HepG2 (cell line): ENCODE data around the gene ZMIZ1. TPM values are rescaled to one million over a fixed set of nuclear protein-coding genes. Genes with fewer than 3 reads are reported as not detected.

Experiments
- ATAC-seq: fragments of 200-7000 bp; cut with Tn5 transposase; 3 replicates; pipeline ENCODE4 v1.9.1; 2020; ENCODE audit warnings: mild to moderate bottlenecking, moderate library complexity
- BruUV-seq: library from RNA; stranded (reverse); fragments of 400-500 nt; replicated peaks from 2 replicates; lab custom pipeline; 2021; lab: Mats Ljungman, UMichigan
- CTCF ChIA-PET: fragments of 300-600 bp; formaldehyde crosslinking; extraction: SDS; loops from one replicate; lab custom pipeline; 2021; ENCODE audit warnings: low total read pairs, inconsistent platforms, low intra/inter-chr PET ratio; lab: Yijun Ruan, JAX
- POLR2A ChIA-PET: fragments of 350-600 bp; sonication (Branson Sonifier 250); formaldehyde crosslinking; loops from one replicate; lab custom pipeline; 2020; ENCODE audit warnings: antibody characterized with exemption, inconsistent platforms; lab: Yijun Ruan, JAX
- DNase-seq: peaks from one replicate; pipeline ENCODE4 v3.0.0-alpha.2; 2015; ENCODE audit warnings: low spot score
- FAIRE-seq: peaks from 3 replicates; lab custom pipeline; 2011; peaks lifted over from hg19 to GRCh38; lab: Jason Lieb, UNC
- H2AFZ ChIP-seq: one replicate; pipeline ENCODE4 v1.6.1; 2011; ENCODE audit warnings: low read length, inconsistent platforms
- H3K27ac ChIP-seq: fragments of 300-600 bp; 3 replicates; pipeline ENCODE4 v1.8.0; 2011; ENCODE audit warnings: mixed run types, mild to moderate bottlenecking, mixed read lengths, low read length, inconsistent platforms; ENCODE audit not compliant: insufficient read depth; ENCODE audit errors: extremely low read length
- H3K27me3 ChIP-seq, 2 experiments: fragments of 200-600 bp in 1 of 2; 2 replicates in 1 of 2; 3 replicates in 1 of 2; pipeline versions ENCODE4 v1.6.0 to v1.8.0; 2011; ENCODE audit warnings: low read length in 2 of 2, mild to moderate bottlenecking in 2 of 2, moderate library complexity in 2 of 2, inconsistent platforms in 1 of 2; ENCODE audit not compliant: insufficient read depth in 2 of 2, control insufficient read depth in 1 of 2
- H3K36me3 ChIP-seq, 2 experiments: fragments of 200-600 bp in 1 of 2; replicated peaks in 1 of 2; 2 replicates in 1 of 2; 3 replicates in 1 of 2; pipeline versions ENCODE4 v1.5.1 to v1.8.0; 2011; ENCODE audit warnings: low read length in 2 of 2, inconsistent platforms in 1 of 2; ENCODE audit not compliant: insufficient read depth in 2 of 2, control insufficient read depth in 1 of 2
- H3K4me1 ChIP-seq: 2 replicates; pipeline ENCODE4 v1.5.1; 2012; ENCODE audit warnings: low read length, inconsistent platforms; ENCODE audit not compliant: insufficient read depth
- H3K4me2 ChIP-seq: 2 replicates; pipeline ENCODE4 v1.6.0; 2011; ENCODE audit warnings: low read depth, low read length, inconsistent platforms
- H3K4me3 ChIP-seq, 3 experiments: fragments of 200-600 bp in 1 of 3; sonication (generic), shearing (Covaris generic) in 1 of 3; replicated peaks in 1 of 3; 2 replicates each; pipeline ENCODE4 v1.5.1; 2011 to 2016; ENCODE audit warnings: low read length in 3 of 3, inconsistent platforms in 2 of 3, low read depth in 2 of 3, mild to moderate bottlenecking in 2 of 3, control low read depth in 1 of 3, mixed read lengths in 1 of 3; ENCODE audit not compliant: insufficient read depth in 1 of 3
- H3K79me2 ChIP-seq: one replicate; pipeline ENCODE4 v1.6.1; 2011; ENCODE audit warnings: low read length, inconsistent platforms; ENCODE audit not compliant: insufficient read depth
- H3K9ac ChIP-seq: 2 replicates; pipeline ENCODE4 v1.6.0; 2011; ENCODE audit warnings: mild to moderate bottlenecking, low read depth, low read length, inconsistent platforms; ENCODE audit not compliant: insufficient read depth
- H3K9me3 ChIP-seq: 2 replicates; pipeline ENCODE4 v1.5.1; 2012; ENCODE audit warnings: mild to moderate bottlenecking, low read length
- H4K20me1 ChIP-seq: 2 replicates; pipeline ENCODE4 v1.6.0; 2011; ENCODE audit warnings: inconsistent platforms, mild to moderate bottlenecking, low read length, moderate library complexity; ENCODE audit not compliant: insufficient read depth
- AGO2 ChIP-seq: fragments of 200-400 bp; formaldehyde crosslinking; optimal IDR thresholded peaks from 2 replicates; pipeline ENCODE3; 2017; ENCODE audit warnings: mild to moderate bottlenecking, low read depth, low read length, moderate library complexity
- EZH2 ChIP-seq: conservative IDR thresholded peaks from 2 replicates; pipeline ENCODE4 v1.6.1; 2012; ENCODE audit warnings: mild to moderate bottlenecking, low read depth, low read length, moderate library complexity
- RBM22 ChIP-seq: fragments of 200-400 bp; formaldehyde crosslinking; optimal IDR thresholded peaks from 2 replicates; pipeline ENCODE3; 2017; ENCODE audit warnings: mild to moderate bottlenecking, low read length, moderate library complexity
- RNF2 ChIP-seq: fragments of 450-650 bp; conservative IDR thresholded peaks from 2 replicates; pipeline ENCODE4 v1.6.1; 2016; ENCODE audit warnings: low read depth
- WGBS: methylation state at CpG from one replicate; pipeline ENCODE4 v1.1.6; 2017; ENCODE audit warnings: low lambda C conversion rate; 5-methylcytosine and 5-hydroxymethylcytosine counted together
- in situ Hi-C: cut with HindIII; loops from 2 replicates; pipeline ENCODE4 v1.10.0; 2017; ENCODE audit warnings: low pct_unique_long_range_greater_than_20kb; ENCODE audit not compliant: extremely low pct_ligation_motif_present
- intact Hi-C: fragments of 100-400 bp; cut with micrococcal nuclease; formaldehyde crosslinking; loops from one replicate; pipeline ENCODE4 v1.10.0; 2022; ENCODE audit not compliant: unreplicated experiment
- polyA plus RNA-seq, 8 experiments: library from polyadenylated mRNA; depleted of rRNA in 3 of 8; stranded (reverse) in 7 of 8; unstranded in 1 of 8; fragments of >200 nt; fragmentation: Illumina TruSeq in 4 of 8; extraction: Trizol in 4 of 8; gene quantifications; 2 replicates each; pipeline versions ENCODE4 v1.2.1 to v1.2.3, GENCODE V29; 2011 to 2016; ENCODE audit warnings: low read depth in 4 of 8, missing spikeins in 1 of 8, mixed read lengths in 1 of 8; ENCODE audit not compliant: insufficient read depth in 1 of 8
- total RNA-seq, 5 experiments: library from RNA; depleted of rRNA; stranded (reverse); fragments of >200 nt; fragmentation: Illumina TruSeq; extraction: Trizol; gene quantifications; 2 replicates each; pipeline ENCODE4 v1.2.3, GENCODE V29; 2016; ENCODE audit warnings: low read depth in 1 of 5

Gene ZMIZ1
- total and polyA plus RNA-seq, 2 of the 13 experiments (the other 11 are each of a cell fraction or from before 2014, with no cell fraction given): 5.3 to 10.2 TPM

DNA sequence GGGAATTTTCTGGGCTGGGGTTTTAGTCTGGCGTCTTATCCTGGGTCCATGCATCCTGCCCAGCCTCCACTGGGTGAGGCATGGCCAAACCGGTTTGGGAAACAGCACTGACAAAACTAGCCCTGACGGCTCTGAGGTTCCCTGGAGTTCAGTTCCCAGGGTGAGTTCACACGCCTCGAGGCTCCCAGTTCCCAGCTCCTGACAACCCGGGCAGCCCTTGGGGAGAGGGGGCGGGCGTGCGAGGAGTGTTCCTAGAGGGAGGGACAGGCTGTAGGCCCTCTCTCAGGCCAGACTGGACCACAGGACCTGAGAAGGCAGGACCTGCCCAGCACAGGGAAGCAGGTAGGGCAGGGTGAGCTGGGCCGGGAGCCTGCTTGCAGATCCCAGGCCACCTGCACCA is 196.2 kb downstream of the ZMIZ1 start:
- no peak overlapping the region for H3K4me3 ChIP-seq
- no peak overlapping the region for H3K9ac ChIP-seq
- H2AFZ ChIP-seq: no peak overlapping the region
- in situ Hi-C loops: no loop called here
- no peaks in the 10 kb centered on the region for H3K27me3 ChIP-seq
- ChIA-PET POLR2A (no interaction called here), CTCF (no interaction called here)
- BruUV-seq: no TSS peak
- TF ChIP-seq RNF2 (no peak), RBM22 (peak; percentile 36)
- FAIRE-seq (no peak), DNase-seq (no peak), ATAC-seq (no peak)
- intact Hi-C loops: no loop called here
- H3K4me1 ChIP-seq: peaks cover 20% of the 10 kb centered on the region
- H3K9me3 ChIP-seq: no peaks in the 10 kb centered on the region
- H4K20me1 ChIP-seq: peaks cover 46% of the 10 kb centered on the region; the same call in 1 of the 2 replicates
- no peak overlapping the region for H3K27ac ChIP-seq
- H3K79me2 ChIP-seq: no peaks in the 10 kb centered on the region
- no peak overlapping the region for H3K4me2 ChIP-seq
- WGBS: 96% methylated on average over 4 of the region's 10 CpGs
- H3K36me3 ChIP-seq: peaks cover 37 to 71% of the 10 kb centered on the region in 2 experiments

DNA sequence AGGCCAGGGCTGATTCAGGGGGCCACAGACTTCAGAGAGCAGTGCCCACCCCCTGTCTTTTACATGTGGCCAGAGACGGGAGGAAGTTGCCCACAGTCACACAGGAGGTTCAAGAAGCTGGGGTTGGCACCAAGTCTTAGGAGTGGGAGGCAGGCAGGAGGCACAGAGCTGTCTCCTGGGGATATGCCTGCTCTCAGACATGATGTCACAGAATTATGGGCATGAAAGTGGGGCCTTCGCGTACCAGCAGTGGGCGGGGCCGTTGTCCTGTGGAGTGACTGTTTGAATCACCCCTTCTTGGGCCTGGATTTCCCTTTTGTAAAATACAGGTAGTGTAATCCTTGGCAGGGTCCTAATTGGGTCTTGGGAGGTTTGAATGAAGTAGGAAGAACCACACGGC is 197.3 kb downstream of the ZMIZ1 start:
- peak; percentile 0 for TF ChIP-seq AGO2
- peak; percentile 16 for TF ChIP-seq RBM22
- TF ChIP-seq EZH2: no peak
- H3K36me3 ChIP-seq: peaks cover 40 to 81% of the 10 kb centered on the region in 2 experiments
- no peak for FAIRE-seq
- no peak overlapping the region for H3K4me3 ChIP-seq
- POLR2A ChIA-PET: no interaction called here
- H4K20me1 ChIP-seq: peaks cover 35% of the 10 kb centered on the region; the same call in 1 of the 2 replicates
- intact Hi-C loops (no loop called here), in situ Hi-C loops (no loop called here)
- H3K9ac ChIP-seq: no peak overlapping the region
- no peaks in the 10 kb centered on the region for H3K27me3 ChIP-seq
- peaks cover 9% of the 10 kb centered on the region for H3K4me1 ChIP-seq
- no peak overlapping the region for H3K27ac ChIP-seq
- no peak for ATAC-seq
- no peaks in the 10 kb centered on the region for H3K79me2 ChIP-seq
- no TSS peak for BruUV-seq
- DNase-seq: no peak
- H3K9me3 ChIP-seq: no peaks in the 10 kb centered on the region
- CTCF ChIA-PET: no interaction called here
- no peak overlapping the region for H2AFZ ChIP-seq
- WGBS: 88% methylated on average over 6 of the region's 6 CpGs
- no peak overlapping the region for H3K4me2 ChIP-seq
